ENCODE results near the gene LRRC53.

DNA sequence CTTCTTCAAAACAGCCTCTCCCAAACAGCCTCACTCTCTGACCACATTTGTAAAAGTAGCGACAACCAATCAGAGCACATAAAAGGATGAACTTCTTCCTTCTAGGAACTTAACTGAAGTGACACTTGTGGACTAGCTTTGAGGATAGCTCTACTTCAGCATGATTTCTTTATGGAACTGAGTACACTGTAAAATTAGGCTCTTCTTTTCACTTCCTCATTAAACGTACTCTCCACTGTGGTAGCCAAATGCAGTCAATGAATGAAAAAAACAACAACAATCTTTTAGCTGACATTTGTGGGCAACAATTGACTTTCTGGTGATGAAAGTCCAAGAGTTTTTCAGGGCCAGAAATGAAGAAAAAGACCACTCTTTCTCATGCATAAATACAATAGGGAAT lies 9.6 kb downstream of the LRRC53 start:
- no peak for TF ChIP-seq RCOR1 (IDR thresholded peaks at IDR 0.05; ENCODE audit: insufficient replicate concordance, low read length)
- TF ChIP-seq, protein P1, sequence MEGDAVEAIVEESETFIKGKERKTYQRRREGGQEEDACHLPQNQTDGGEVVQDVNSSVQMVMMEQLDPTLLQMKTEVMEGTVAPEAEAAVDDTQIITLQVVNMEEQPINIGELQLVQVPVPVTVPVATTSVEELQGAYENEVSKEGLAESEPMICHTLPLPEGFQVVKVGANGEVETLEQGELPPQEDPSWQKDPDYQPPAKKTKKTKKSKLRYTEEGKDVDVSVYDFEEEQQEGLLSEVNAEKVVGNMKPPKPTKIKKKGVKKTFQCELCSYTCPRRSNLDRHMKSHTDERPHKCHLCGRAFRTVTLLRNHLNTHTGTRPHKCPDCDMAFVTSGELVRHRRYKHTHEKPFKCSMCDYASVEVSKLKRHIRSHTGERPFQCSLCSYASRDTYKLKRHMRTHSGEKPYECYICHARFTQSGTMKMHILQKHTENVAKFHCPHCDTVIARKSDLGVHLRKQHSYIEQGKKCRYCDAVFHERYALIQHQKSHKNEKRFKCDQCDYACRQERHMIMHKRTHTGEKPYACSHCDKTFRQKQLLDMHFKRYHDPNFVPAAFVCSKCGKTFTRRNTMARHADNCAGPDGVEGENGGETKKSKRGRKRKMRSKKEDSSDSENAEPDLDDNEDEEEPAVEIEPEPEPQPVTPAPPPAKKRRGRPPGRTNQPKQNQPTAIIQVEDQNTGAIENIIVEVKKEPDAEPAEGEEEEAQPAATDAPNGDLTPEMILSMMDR (conservative IDR thresholded peaks at IDR 0.05; ENCODE audit: low read depth, low read length), result no peak
- no peak for TF ChIP-seq POLR2A (IDR thresholded peaks at IDR 0.05; ENCODE audit: low read depth, low read length)
- no peak for TF ChIP-seq MAZ (IDR thresholded peaks at IDR 0.05; ENCODE audit: borderline replicate concordance, low read depth, low read length)
- TF ChIP-seq SMC3 (IDR thresholded peaks at IDR 0.05; ENCODE audit: low read depth, low read length), result no peak
- TF ChIP-seq, protein P2, sequence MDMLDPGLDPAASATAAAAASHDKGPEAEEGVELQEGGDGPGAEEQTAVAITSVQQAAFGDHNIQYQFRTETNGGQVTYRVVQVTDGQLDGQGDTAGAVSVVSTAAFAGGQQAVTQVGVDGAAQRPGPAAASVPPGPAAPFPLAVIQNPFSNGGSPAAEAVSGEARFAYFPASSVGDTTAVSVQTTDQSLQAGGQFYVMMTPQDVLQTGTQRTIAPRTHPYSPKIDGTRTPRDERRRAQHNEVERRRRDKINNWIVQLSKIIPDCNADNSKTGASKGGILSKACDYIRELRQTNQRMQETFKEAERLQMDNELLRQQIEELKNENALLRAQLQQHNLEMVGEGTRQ (IDR thresholded peaks at IDR 0.05; ENCODE audit: low read depth, low read length), result no peak
- TF ChIP-seq, protein P3, sequence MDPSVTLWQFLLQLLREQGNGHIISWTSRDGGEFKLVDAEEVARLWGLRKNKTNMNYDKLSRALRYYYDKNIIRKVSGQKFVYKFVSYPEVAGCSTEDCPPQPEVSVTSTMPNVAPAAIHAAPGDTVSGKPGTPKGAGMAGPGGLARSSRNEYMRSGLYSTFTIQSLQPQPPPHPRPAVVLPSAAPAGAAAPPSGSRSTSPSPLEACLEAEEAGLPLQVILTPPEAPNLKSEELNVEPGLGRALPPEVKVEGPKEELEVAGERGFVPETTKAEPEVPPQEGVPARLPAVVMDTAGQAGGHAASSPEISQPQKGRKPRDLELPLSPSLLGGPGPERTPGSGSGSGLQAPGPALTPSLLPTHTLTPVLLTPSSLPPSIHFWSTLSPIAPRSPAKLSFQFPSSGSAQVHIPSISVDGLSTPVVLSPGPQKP (IDR thresholded peaks at IDR 0.05; ENCODE audit: borderline replicate concordance, low read depth, low read length), result no peak
- no peak for TF ChIP-seq BHLHE40 (IDR thresholded peaks at IDR 0.05; ENCODE audit: low read depth, low read length)
- no peak for TF ChIP-seq CHD1 (IDR thresholded peaks at IDR 0.05; ENCODE audit: low read depth, low read length)
- TF ChIP-seq RAD21 (IDR thresholded peaks at IDR 0.05; ENCODE audit: low read length), result no peak
- TF ChIP-seq CEBPB (IDR thresholded peaks at IDR 0.05; ENCODE audit: low read depth, low read length), result no peak
